GM23338 (cell line): Measurements from ENCODE around the gene IL1B. TPM values are rescaled to one million over a fixed set of nuclear protein-coding genes. Genes with fewer than 3 reads are reported as not detected.

Source experiments
- ATAC-seq: fragments of 200-7000 bp; cut with Tn5 transposase; 3 replicates; pipeline ENCODE4 v1.9.1; 2020
- DNase-seq: peaks from one replicate; pipeline ENCODE4 v3.0.0-alpha.2; 2015; ENCODE audit warnings: low spot score
- H2AFZ ChIP-seq: fragments of 200-600 bp; sonication (generic); 2 replicates; pipeline ENCODE4 v1.8.0; 2016; ENCODE audit warnings: antibody characterized with exemption, mild to moderate bottlenecking, moderate library complexity
- H3F3A ChIP-seq: fragments of 200-600 bp; sonication (generic); replicated peaks from 2 replicates; pipeline ENCODE4 v1.8.0; 2017; ENCODE audit warnings: antibody characterized with exemption, mixed run types, low read depth
- H3K27ac ChIP-seq: fragments of 200-600 bp; sonication (generic); 2 replicates; pipeline ENCODE4 v1.6.1; 2016; ENCODE audit warnings: low read depth
- H3K27me3 ChIP-seq: fragments of 200-600 bp; sonication (generic); 2 replicates; pipeline ENCODE4 v1.8.0; 2016; ENCODE audit warnings: mild to moderate bottlenecking, mixed run types, moderate library complexity; ENCODE audit not compliant: insufficient read depth
- H3K36me3 ChIP-seq: fragments of 200-600 bp; sonication (generic); 2 replicates; pipeline ENCODE4 v1.8.0; 2016; ENCODE audit warnings: mild to moderate bottlenecking; ENCODE audit not compliant: insufficient read depth
- H3K4me1 ChIP-seq: fragments of 200-600 bp; sonication (generic); 2 replicates; pipeline ENCODE4 v1.8.0; 2016; ENCODE audit warnings: mild to moderate bottlenecking, moderate library complexity; ENCODE audit not compliant: insufficient read depth
- H3K4me2 ChIP-seq: fragments of 200-600 bp; sonication (generic); 2 replicates; pipeline ENCODE4 v1.7.1; 2017; ENCODE audit warnings: mixed run types
- H3K4me3 ChIP-seq: fragments of 200-600 bp; sonication (generic); 2 replicates; pipeline ENCODE4 v1.6.1; 2016; ENCODE audit warnings: mixed run types
- H3K79me2 ChIP-seq: fragments of 200-600 bp; sonication (generic); replicated peaks from 2 replicates; pipeline ENCODE4 v1.8.0; 2017; ENCODE audit warnings: mild to moderate bottlenecking; ENCODE audit not compliant: insufficient read depth
- H3K9me2 ChIP-seq: fragments of 200-600 bp; sonication (generic); 2 replicates; pipeline ENCODE4 v1.8.0; 2017; ENCODE audit not compliant: insufficient read depth
- H4K20me1 ChIP-seq: fragments of 200-600 bp; sonication (generic); replicated peaks from 2 replicates; pipeline ENCODE4 v1.8.0; 2017; ENCODE audit warnings: mild to moderate bottlenecking; ENCODE audit not compliant: insufficient read depth
- H3K27ac Mint-ChIP-seq: 2 replicates; pipeline ENCODE4 v1.8.0; 2020; ENCODE audit warnings: inconsistent platforms, mild to moderate bottlenecking, moderate library complexity, mixed read lengths
- H3K27me3 Mint-ChIP-seq: 3 replicates; pipeline ENCODE4 v1.8.0; 2022; ENCODE audit warnings: low read depth, mild to moderate bottlenecking, moderate library complexity, mixed read lengths, inconsistent platforms; ENCODE audit not compliant: insufficient read depth, poor library complexity
- H3K36me3 Mint-ChIP-seq: 3 replicates; pipeline ENCODE4 v1.8.0; 2021; ENCODE audit warnings: low read depth, mild to moderate bottlenecking, inconsistent platforms, moderate library complexity, mixed read lengths
- H3K4me1 Mint-ChIP-seq: 3 replicates; pipeline ENCODE4 v1.8.0; 2020; ENCODE audit warnings: mild to moderate bottlenecking, inconsistent platforms, mixed read lengths
- H3K4me3 Mint-ChIP-seq: 3 replicates; pipeline ENCODE4 v1.8.0; 2021; ENCODE audit warnings: moderate library complexity, mild to moderate bottlenecking, inconsistent platforms, mixed read lengths
- H3K9me3 Mint-ChIP-seq: 3 replicates; pipeline ENCODE4 v1.8.0; 2020; ENCODE audit warnings: moderate library complexity, mild to moderate bottlenecking, inconsistent platforms, mixed read lengths
- CREB1 ChIP-seq: fragments of 250-450 bp; sonication (Bioruptor Pico); IDR thresholded peaks from 2 replicates; pipeline ENCODE4 v1.5.0; 2020; ENCODE audit warnings: low read depth, mild to moderate bottlenecking, moderate library complexity
- EZH2 ChIP-seq: fragments of 200-600 bp; sonication (generic); IDR thresholded peaks from one replicate; pipeline ENCODE4 v1.8.0; 2017; ENCODE audit warnings: antibody characterized with exemption, mild to moderate bottlenecking, low read depth; ENCODE audit not compliant: unreplicated experiment
- EZH2phosphoT487 ChIP-seq: fragments of 200-600 bp; sonication (generic); IDR thresholded peaks from one replicate; pipeline ENCODE4 v1.8.1; 2018; ENCODE audit warnings: antibody characterized with exemption; ENCODE audit not compliant: unreplicated experiment
- JUNB ChIP-seq: IDR thresholded peaks from one replicate; pipeline ENCODE4 v1.6.1; 2016; ENCODE audit warnings: antibody characterized with exemption; ENCODE audit not compliant: unreplicated experiment
- NANOG ChIP-seq: IDR thresholded peaks from 2 replicates; pipeline ENCODE4 v1.6.1; 2016; ENCODE audit warnings: antibody characterized with exemption, borderline replicate concordance
- POLR2AphosphoS5 ChIP-seq: IDR thresholded peaks from 2 replicates; pipeline ENCODE4 v1.6.1; 2016; ENCODE audit warnings: antibody characterized with exemption, low read depth
- STAT1 ChIP-seq: IDR thresholded peaks from one replicate; pipeline ENCODE4 v1.6.1; 2016; ENCODE audit warnings: antibody characterized with exemption; ENCODE audit not compliant: unreplicated experiment
- ZNF331 ChIP-seq: fragments of 250-450 bp; sonication (Bioruptor Pico); IDR thresholded peaks from 2 replicates; pipeline ENCODE4 v1.5.0; 2020; ENCODE audit warnings: low read depth, mild to moderate bottlenecking, moderate library complexity
- polyA plus RNA-seq: library from polyadenylated mRNA; unstranded; fragments of >200 nt; fragmentation: Nextera tagmentation; extraction: Ambion mirVana; gene quantifications from 2 replicates; pipeline ENCODE4 v1.2.1, GENCODE V29; 2016
- total RNA-seq: library from RNA; depleted of rRNA; stranded (reverse); fragments of >200 nt; shearing (Covaris generic); gene quantifications from 2 replicates; pipeline ENCODE4 v1.2.3, GENCODE V29; 2014
- TF ChIP-seq, protein P1 (sequence below), 2 experiments: fragments of 200-600 bp in 1 of 2; sonication (generic) in 1 of 2; conservative IDR thresholded peaks; 2 replicates each; pipeline versions ENCODE4 v1.5.1 to v1.6.1; 2016 to 2017; ENCODE audit warnings: antibody characterized with exemption in 2 of 2, low read depth in 2 of 2, mild to moderate bottlenecking in 2 of 2, moderate library complexity in 1 of 2
- TF ChIP-seq, protein P2 (sequence below): IDR thresholded peaks from one replicate; pipeline ENCODE4 v1.6.1; 2018; ENCODE audit warnings: antibody characterized with exemption; ENCODE audit not compliant: unreplicated experiment
- TF ChIP-seq, protein P3 (sequence below): IDR thresholded peaks from 2 replicates; pipeline ENCODE4 v1.6.1; 2016; ENCODE audit warnings: antibody characterized with exemption

IL1B gene
- total and polyA plus RNA-seq, 2 experiments from 2014 or later, result not detected

DNA sequence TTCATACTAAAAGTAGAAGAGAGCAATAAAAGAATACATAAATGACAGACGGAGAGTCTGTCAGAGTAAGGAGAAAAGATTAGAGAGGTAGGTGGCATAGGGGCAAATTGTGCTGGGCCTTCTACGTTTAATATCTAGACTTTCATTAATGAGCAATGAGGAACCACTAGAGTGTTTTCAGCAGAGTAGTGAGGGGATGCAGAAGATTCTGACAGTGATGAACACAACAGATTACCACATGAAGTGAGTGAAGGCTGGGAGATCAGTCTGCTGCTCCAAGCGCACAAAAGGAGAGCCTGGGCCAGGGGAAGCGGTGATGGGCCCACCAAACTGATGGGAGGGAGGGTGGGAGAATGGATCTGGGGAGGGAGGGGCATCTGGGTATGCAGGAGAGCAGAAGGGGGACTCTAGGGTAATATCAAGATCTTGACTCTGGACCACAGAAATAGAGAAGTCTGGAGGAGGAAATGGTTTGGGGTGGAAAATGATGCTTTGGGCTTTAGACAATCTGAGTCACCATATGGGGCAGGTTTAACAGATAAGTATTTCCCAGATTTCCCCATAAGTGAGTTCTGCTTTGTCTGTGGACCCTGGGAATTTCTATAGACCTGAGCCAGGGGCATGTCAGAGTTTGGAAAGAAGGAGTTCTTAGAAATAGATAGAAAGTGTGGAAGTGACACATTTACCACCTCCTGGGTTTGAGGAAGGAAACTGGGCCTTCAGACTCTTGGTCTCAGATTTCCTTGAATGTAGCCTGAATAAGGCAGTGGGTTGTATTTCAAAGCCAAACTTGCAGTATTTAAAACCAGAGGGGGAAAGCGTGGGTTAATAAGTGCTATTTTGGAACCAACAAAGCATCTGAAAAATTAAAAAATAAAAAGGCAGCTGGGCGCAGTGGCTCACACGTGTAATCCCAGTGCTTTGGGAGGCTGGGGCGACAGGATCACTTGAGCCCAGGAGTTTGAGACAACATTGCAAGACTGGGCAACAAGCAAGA lies 37.3 kb downstream of the IL1B start:
- DNase-seq (no peak), ATAC-seq (no peak)
- H3K36me3 Mint-ChIP-seq, result peaks cover 7% of the 10 kb centered on the region; the same call in 1 of the 3 replicates
- no peaks in the 10 kb centered on the region for H3K27me3 ChIP-seq
- H3K27ac Mint-ChIP-seq, result no peak overlapping the region
- no peak overlapping the region for H3K4me3 ChIP-seq
- no peak overlapping the region for H3K4me2 ChIP-seq
- H3K9me2 ChIP-seq, result peaks cover 3% of the 10 kb centered on the region; the same call in 1 of the 2 replicates
- no peaks in the 10 kb centered on the region for H3K36me3 ChIP-seq
- no peaks in the 10 kb centered on the region for H3F3A ChIP-seq
- peaks cover 8% of the 10 kb centered on the region for H3K27me3 Mint-ChIP-seq
- H3K79me2 ChIP-seq, result no peaks in the 10 kb centered on the region
- TF ChIP-seq EZH2, result no peak
- H3K4me3 Mint-ChIP-seq, result no peak overlapping the region
- no peak overlapping the region for H3K27ac ChIP-seq
- peaks cover 10% of the 10 kb centered on the region for H3K4me1 ChIP-seq
- peaks cover 10% of the 10 kb centered on the region; the same call in 2 of the 3 replicates for H3K4me1 Mint-ChIP-seq
- H4K20me1 ChIP-seq, result no peaks in the 10 kb centered on the region
- no peaks in the 10 kb centered on the region; the same call in 2 of the 3 replicates for H3K9me3 Mint-ChIP-seq
- peak overlapping the region; percentile 72 for H2AFZ ChIP-seq

DNA sequence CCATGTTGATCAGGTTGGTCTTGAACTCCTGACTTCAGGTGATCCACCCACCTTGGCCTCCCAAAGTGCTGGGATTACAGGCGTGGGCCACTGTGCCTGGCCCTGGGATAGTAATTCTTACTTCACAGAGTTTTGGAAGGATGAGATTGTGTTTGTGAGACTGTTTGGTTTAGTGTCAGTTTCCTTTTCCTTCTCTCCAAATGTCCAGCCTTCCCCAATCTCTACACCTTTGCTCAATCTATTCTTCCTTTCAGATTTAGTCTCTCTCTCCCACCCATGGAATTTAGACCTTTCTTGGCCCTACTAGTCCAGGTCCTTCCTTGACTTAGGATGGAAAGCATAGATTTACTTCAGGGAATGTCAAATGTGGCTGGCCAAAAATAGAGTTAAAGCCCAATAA lies 40.1 kb downstream of the IL1B start:
- DNase-seq (no peak), ATAC-seq (no peak)
- Histone ChIP-seq H3F3A (no peaks in the 10 kb centered on the region), H3K27ac (no peak overlapping the region), H3K9me2 (no peaks in the 10 kb centered on the region; the same call in 1 of the 2 replicates), H2AFZ (no peak overlapping the region), H3K4me2 (no peak overlapping the region), H3K4me1 (peaks cover 8% of the 10 kb centered on the region), H3K36me3 (no peaks in the 10 kb centered on the region), H3K79me2 (no peaks in the 10 kb centered on the region), H3K27me3 (no peaks in the 10 kb centered on the region), H3K4me3 (no peak overlapping the region), H4K20me1 (no peaks in the 10 kb centered on the region)
- H3K9me3 Mint-ChIP-seq, result no peaks in the 10 kb centered on the region; the same call in 2 of the 3 replicates
- H3K27me3 Mint-ChIP-seq, result peaks cover 8% of the 10 kb centered on the region
- no peak overlapping the region for H3K27ac Mint-ChIP-seq
- H3K4me3 Mint-ChIP-seq, result no peak overlapping the region
- H3K4me1 Mint-ChIP-seq, result peaks cover 15% of the 10 kb centered on the region; the same call in 2 of the 3 replicates
- H3K36me3 Mint-ChIP-seq, result peaks cover 9% of the 10 kb centered on the region; the same call in 2 of the 3 replicates
- TF ChIP-seq ZNF331 (CRISPR knock-in tag) (no peak), NANOG (no peak), EZH2 (no peak), EZH2phosphoT487 (no peak), STAT1 (no peak), JUNB (no peak), CREB1 (no peak), POLR2AphosphoS5 (no peak)
- TF ChIP-seq, protein P1, sequence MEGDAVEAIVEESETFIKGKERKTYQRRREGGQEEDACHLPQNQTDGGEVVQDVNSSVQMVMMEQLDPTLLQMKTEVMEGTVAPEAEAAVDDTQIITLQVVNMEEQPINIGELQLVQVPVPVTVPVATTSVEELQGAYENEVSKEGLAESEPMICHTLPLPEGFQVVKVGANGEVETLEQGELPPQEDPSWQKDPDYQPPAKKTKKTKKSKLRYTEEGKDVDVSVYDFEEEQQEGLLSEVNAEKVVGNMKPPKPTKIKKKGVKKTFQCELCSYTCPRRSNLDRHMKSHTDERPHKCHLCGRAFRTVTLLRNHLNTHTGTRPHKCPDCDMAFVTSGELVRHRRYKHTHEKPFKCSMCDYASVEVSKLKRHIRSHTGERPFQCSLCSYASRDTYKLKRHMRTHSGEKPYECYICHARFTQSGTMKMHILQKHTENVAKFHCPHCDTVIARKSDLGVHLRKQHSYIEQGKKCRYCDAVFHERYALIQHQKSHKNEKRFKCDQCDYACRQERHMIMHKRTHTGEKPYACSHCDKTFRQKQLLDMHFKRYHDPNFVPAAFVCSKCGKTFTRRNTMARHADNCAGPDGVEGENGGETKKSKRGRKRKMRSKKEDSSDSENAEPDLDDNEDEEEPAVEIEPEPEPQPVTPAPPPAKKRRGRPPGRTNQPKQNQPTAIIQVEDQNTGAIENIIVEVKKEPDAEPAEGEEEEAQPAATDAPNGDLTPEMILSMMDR (conservative IDR thresholded peaks at IDR 0.05; ENCODE audit: low read depth in 2 of 2), result no peak
- TF ChIP-seq, protein P2, sequence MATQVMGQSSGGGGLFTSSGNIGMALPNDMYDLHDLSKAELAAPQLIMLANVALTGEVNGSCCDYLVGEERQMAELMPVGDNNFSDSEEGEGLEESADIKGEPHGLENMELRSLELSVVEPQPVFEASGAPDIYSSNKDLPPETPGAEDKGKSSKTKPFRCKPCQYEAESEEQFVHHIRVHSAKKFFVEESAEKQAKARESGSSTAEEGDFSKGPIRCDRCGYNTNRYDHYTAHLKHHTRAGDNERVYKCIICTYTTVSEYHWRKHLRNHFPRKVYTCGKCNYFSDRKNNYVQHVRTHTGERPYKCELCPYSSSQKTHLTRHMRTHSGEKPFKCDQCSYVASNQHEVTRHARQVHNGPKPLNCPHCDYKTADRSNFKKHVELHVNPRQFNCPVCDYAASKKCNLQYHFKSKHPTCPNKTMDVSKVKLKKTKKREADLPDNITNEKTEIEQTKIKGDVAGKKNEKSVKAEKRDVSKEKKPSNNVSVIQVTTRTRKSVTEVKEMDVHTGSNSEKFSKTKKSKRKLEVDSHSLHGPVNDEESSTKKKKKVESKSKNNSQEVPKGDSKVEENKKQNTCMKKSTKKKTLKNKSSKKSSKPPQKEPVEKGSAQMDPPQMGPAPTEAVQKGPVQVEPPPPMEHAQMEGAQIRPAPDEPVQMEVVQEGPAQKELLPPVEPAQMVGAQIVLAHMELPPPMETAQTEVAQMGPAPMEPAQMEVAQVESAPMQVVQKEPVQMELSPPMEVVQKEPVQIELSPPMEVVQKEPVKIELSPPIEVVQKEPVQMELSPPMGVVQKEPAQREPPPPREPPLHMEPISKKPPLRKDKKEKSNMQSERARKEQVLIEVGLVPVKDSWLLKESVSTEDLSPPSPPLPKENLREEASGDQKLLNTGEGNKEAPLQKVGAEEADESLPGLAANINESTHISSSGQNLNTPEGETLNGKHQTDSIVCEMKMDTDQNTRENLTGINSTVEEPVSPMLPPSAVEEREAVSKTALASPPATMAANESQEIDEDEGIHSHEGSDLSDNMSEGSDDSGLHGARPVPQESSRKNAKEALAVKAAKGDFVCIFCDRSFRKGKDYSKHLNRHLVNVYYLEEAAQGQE, result no peak
- TF ChIP-seq, protein P3, sequence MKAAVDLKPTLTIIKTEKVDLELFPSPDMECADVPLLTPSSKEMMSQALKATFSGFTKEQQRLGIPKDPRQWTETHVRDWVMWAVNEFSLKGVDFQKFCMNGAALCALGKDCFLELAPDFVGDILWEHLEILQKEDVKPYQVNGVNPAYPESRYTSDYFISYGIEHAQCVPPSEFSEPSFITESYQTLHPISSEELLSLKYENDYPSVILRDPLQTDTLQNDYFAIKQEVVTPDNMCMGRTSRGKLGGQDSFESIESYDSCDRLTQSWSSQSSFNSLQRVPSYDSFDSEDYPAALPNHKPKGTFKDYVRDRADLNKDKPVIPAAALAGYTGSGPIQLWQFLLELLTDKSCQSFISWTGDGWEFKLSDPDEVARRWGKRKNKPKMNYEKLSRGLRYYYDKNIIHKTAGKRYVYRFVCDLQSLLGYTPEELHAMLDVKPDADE, result no peak
